Embryonic facial prominence (tissue), 1 donor: Measurements from ENCODE around the gene ADCK1.
"Not testable (repeated sequence)": the region's sequence is repeated elsewhere in the genome, so short reads cannot be mapped to it uniquely, and the experiment has no call there.

Source experiments
- DNase-seq: peaks from one replicate; pipeline ENCODE4 v3.0.0-alpha.2; 2016; ENCODE audit errors: extremely low spot score

The ADCK1 gene

DNA sequence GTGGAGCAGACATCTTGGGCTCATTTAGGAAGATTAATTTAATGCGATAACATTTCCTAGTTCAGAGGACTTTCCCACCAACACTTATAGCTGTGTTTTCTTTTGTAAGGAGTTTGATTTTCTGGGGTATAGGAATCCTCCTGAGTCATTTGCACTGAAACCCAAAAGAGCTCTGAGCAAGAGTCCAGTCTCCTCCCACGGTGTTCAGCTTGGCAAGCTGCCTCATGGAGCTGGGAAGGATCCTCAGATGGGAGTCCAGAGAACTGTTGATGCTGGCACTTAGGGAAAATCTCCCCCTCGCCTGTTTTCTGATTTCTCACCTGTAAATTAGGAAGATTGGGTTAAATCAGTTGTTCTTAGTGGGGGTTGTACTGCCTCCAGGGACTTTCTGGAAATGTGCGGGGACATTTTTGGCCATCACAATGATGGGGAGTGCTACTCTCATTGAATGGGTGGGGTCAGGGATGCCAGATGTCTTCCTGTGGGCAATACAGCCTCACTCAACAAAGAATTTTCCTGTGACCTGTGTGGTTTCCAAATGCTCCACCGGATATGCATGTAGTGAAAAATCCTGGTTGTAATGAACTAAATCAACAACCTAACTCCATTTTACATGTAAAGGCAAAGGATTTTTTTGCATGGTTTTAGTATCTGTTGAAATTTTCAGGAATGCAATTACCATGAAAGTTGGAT lies 150.6 kb downstream of the ADCK1 start:
- DNase-seq, result no peak

DNA sequence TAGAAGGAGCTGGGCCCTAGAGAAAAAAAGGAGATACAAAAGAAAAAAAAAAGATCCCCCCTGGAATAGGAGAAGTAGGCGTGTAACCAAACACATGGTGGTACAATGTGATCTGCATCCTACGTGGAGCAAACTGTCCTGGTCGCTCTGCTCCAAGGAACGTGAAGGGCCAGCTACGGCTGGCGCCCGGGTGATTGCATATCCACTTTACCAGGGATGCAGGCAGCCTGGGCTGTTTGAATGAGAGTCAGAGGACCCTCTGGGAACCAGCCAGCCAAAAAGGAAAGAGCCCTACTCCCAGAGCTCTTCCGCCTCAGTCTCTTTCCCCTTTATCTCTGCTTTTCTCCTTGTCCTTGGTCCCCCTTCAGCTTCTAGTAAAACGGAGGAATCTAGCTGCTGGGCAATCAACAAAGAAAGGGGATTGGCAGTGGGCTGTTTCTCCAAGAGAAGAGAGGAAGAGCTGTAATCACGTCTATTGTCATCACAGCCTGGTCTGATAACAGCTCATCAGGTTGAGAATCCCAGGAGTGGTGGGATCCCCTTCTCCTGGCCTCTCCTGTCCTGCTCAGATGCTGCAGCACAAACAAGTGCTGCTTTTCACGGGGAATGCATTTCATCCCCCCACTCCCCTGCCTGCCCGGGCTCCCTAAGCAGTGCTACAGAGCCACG lies 156.0 kb downstream of the ADCK1 start:
- DNase-seq, result no peak

DNA sequence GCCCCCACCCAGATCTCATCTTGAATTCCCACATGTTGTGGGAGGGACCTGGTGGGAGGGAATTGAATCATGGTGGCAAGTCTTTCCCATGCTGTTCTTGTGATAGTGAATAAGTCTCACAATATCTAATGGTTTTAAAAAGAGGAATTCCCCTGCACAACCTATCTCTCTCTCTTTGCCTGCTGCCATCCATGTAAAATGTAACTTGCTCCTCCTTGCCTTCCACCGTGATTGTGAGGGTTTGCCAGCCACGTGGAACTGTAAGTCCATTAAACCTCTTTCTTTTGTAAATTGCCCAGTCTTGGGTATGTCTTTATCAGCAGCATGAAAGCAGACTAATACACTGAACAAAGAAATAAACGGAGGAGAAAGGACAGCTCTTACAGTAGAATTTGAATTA lies 159.8 kb downstream of the ADCK1 start:
- DNase-seq, result not testable (repeated sequence)

DNA sequence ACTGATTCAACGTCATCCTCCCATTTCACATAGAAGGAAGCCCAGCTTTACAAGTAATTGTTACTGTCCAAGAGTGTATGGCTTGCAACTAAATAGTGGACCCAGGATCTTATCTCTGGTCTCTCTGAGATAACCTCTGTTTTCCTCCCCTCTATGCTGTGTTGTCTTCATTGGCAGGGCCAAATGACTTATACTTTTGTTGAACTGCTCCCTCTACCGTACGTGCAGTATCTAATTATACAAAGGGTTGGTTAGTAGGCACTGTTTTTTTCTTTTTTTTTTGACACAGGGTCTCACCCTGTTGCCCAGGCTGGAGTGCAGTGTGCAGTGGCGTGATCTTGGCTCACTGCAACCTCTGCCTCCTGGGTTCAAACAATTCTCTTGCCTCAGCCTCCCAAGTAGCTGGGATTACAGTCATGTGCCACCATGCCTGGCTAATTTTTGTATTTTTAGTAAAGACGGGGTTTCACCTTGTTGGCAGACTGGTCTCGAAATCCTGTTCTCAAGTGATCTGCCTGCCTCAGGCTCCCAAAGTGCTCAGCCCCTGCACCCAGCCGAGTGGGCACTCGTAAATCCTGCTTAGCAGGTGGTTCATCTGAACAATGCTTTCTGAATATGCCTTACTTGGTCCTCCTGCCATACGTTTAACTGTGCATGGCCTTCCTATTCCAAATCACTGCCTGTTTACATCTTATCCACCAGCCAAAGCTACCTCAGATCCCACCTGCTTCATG lies 162.1 kb downstream of the ADCK1 start:
- no peak for DNase-seq

DNA sequence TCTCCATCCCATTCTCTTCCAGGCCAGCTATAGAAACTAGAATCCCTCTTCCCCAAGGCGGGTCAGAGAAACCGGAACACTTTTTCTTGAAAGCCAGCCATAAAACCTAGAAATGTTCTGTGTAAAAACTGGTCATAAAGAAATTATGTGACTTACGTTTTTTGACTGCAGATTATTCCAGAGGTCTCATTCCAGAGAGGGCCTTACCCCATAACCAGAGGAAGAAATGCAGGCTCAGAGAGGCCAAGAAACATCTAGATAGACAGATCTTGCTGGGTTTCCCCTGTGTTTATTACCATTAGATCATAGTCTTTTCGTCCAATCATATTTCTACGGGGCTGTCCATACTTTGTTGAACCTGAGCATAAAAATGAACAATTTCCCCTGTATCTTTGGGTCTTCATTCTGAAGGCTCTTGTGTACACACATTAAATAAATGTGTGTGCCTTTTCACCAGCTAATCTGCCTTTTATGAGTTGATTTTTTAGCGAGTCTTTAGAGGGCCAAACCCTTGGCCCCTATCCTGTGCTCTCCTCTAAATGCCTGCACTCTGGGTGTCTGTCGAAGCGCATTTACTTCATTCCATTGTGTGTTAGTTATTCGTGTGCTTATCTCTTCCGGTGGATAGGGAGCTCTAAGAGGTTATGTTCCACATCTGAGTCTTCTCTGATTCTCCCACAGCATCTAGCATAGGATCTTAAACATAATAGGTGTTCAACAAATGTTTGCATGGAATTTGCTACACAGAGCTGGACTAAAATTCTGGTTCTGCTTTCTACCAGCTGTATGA lies 163.0 kb downstream of the ADCK1 start:
- no peak for DNase-seq

DNA sequence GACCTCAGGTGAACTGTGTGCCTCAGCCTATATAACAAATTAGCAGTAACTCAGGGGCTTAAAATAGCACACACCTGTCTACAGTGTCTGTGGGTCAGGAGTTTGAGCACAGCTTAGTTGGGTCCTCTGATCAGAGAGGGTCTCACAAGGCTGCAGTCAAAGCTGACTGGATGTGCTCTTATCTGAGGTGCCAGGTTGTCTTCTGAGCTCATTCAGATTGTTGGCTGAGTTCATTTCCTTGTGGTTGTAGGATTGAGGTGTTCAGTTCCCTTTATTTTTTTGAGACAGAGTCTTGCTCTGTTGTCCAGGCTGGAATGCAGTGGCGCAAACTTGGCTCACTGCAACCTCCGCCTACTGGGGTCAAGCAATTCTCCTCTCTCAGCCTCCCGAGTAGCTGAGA lies 164.7 kb downstream of the ADCK1 start:
- DNase-seq, result no peak

DNA sequence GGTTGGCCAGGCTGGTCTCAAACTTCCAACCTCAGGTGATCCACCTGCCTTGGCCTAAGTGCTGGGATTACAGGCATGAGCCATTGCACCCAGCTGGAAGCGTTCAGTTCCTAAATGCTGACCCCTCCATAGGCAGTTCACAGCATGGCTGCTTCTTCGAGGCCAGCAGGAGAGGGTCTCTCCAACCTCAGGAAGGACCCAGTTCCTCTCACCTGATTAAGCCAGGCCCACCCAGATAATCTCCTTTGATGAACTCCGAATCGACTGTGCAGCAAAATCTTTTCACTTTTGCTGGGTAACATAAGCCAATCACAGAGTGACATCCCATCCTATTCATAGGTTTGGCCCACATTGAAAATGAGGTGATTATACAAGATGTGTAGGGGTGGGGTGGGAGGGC lies 165.1 kb downstream of the ADCK1 start:
- DNase-seq, result no peak

DNA sequence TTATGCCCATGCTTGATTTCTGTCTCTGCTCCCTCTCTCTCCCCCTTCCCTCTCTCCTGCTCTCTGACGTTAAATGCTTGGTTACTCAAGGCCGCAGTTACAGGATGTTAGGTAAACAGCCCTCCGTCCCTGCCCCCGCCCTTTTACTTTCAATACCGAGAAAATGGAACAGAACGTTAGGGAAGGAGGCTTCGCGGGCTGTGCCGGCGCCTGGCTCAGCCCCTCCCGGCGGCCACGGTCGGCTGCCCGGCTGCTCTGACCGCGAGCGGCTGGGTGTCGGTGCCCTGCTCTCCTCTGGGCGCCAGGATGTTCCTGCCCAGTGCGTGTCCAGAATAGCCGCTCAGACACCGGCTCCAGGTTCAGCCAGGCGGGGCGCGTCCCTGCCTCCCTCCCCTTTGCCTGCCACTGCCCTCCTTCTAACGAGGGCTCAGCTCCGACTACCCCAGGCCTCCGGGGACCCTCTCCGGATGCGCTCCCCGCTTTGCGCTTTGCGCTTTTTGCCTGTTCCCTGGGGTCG lies 166.1 kb downstream of the ADCK1 start:
- no peak for DNase-seq

DNA sequence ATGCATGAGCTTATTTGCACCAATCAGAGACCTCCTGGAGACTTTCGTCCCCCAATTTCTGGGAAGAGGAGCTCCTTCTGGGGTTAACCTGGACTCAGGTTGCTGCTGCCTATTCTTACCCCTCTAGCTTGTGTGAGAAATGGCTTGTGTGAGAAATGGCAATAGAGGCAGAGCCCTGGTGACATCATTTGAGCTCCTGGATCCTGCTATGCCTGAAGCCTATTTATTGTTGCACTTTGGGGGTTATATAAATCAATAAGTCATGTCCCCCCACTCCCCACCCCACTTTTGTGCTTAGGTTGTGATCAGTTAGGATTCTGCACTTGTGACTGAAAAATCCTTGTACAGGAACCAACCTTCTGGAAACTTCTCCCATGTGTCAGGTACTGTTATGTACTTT lies 167.2 kb downstream of the ADCK1 start:
- DNase-seq, result no peak

DNA sequence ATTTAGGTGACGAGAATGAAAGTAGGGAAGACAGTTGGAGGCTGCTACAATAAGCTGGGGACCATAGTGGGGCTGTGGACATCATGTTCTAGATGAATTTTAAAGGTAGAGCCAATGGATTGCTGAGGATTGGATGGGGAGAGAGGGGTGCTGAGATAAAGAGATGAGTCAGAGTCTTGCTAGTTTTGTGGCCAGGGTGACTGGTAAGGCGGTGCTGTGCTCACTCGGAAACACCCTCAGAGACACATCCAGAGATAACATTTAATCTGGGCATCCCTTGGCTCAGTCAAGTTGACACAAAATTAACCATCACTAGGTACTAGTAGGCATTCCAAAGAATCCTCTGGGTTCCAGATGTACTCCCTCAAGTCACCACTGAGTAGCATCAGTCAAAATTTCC lies 170.7 kb downstream of the ADCK1 start:
- DNase-seq, result no peak

DNA sequence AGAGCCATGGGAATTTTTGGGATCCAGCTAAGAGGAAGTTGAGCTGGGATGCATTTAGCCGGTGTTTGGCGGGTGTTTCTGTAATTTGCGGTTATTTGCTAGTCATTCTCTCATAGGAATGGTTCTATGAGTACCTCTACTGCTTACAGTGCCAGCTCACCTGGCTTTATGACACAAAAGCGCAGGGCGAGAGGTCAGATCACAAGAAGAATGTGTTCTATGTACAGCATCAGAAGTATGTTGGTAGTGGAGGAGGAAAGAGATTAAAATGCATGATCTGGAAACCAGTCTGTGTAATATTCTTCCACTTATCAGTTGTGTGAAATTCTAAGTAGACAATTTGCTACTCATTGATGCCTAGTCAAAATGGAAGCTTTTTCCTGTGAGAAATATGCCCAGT lies 173.3 kb downstream of the ADCK1 start:
- no peak for DNase-seq

DNA sequence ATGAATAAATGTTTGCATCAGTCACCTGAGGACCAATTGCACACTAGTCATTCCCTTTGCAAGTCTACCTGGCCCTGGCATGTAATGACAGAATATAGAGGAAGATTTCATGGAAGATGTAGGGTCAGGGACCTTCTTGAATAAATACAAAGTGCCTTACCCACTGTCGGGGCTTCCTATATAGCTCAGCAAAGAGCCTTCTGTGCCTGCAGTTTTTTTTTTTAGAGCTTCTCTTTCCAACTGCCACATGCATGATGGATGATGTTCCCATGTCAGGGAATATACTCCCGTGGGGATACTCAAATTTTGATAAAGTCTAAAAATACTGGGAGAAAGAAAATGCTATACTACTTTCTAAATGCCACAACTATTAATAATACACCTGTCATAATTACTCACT lies 176.7 kb downstream of the ADCK1 start:
- no peak for DNase-seq

DNA sequence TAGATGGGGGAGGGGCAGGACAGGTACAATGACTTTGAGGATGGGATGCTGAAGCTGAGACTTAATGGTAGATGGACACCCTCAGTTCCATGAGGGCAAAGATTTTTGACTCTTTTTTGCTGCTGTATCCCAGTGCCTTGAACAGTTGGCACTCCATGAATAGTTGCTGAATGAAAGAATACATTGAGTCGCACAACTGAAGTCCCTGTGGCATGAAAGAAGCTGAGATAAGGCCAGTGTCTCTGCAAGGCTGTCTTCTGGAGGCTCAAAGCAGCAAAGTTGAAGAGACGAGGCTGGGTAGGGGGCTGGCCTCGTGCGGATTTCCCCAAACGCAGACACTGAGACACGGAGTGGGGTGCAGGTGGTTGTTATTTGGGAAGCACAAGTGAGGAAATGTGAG lies 179.3 kb downstream of the ADCK1 start:
- DNase-seq, result no peak

DNA sequence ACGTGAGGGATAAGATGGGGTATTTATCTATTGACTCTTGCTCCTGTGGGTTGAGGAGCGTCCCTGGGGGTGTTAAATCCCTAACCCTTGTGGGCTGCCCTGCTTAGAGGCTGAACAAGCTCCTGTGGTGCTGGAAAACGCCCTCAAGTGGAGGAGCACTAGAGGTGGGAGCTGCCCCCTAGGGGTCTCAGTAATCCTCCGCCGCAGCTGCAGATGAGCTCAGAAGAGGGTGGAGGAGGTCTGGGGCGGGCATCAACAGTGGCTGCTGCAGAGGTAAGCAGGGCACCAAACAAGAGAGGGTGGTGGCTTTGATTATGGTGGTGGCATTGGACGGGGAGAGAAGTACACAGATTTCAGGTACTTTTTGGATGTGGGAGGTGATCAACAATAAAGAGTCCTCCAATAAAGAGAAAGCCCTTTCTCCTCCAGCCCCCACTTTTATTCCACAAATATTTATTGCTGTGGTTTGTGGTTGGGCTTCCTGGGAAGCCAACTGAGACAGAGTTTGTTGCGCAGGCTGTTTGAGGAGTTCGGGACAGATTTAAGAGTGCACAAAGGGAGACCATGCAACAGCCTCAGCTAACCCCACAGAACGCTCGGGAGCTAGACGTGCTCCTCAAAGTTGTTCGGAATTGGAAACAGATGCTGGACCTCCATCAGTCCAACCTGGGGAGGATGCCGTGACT lies 179.9 kb downstream of the ADCK1 start:
- DNase-seq, result peak; percentile 18

DNA sequence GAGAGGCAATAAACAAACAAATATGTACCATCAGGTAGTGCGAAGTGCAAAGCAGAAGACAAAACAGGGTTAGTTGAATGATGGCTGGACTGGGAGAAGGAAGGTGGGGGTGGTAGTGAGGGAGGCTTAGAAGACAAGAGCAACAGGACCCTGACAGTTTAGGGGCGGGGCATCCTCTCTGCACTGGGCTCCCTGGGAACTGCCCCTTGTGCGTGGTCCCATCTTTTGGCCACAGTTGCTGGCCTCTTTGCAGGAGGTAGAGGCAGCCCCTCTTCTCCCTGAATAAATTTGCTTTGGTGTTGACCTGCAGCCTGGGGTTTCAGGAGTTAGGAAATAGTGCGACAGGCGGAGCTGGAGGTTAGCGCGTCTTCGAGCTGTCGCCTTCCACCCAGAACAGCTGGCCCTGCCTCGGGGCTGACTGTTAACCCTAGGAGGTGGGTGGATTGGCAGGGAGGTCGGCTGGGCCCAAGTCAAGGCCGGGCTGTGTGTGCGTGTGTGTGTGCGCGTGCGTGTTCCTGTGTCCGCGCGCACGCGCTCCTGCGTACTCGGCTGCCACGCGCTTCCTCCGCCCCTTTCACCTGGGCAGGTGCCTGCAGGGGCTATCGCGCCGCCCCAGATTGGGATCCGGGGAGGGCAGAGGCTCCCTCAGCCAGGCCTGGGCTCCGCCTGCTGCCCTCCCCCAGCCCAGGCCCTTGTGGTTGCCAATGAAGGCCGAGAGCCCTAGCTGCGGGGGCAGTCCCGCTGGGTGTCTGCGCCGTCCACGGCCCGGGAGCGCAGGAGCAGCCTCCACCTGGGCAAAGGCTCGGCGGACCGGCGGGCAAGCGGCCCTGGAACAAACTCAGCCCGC lies 180.8 kb downstream of the ADCK1 start:
- no peak for DNase-seq
